GM13976 (cell line): ENCODE measurements around the gene NALCN.

ENCODE experiments used
- DNase-seq: peaks from one replicate; pipeline ENCODE4 v3.0.0; 2012; ENCODE audit warnings: low spot score
- CTCF ChIP-seq: IDR thresholded peaks from 2 replicates; pipeline ENCODE4 v1.5.1; 2012; ENCODE audit warnings: borderline replicate concordance, mild to moderate bottlenecking; ENCODE audit not compliant: insufficient read depth; ENCODE audit errors: extremely low read depth, missing control alignments, control extremely low read depth
- in situ Hi-C: fragments of 300-500 bp; cut with MboI; formaldehyde crosslinking; loops from one replicate; pipeline ENCODE4 v1.12.0; 2022; ENCODE audit warnings: low sequenced_read_pairs, mixed read lengths, inconsistent platforms; ENCODE audit not compliant: unreplicated experiment

NALCN gene

GRCh38 chr13:101346942-101347728 lies 69.2 kb downstream of the NALCN start:
- TF ChIP-seq CTCF: no peak
- in situ Hi-C loops: no loop called here
- no peak for DNase-seq

- DNase-seq: no peak
- TF ChIP-seq CTCF: no peak
- in situ Hi-C loops: no loop called here
Observed at GRCh38 chr13:101346161-101346560, 70.1 kb downstream of the NALCN start.

- TF ChIP-seq CTCF: no peak
- in situ Hi-C loops: no loop called here
- DNase-seq: no peak
Observed at GRCh38 chr13:101343128-101343787, 73.0 kb downstream of the NALCN start.

- no peak for DNase-seq
- in situ Hi-C loops: no loop called here
- no peak for TF ChIP-seq CTCF
Observed at GRCh38 chr13:101341464-101341863, 74.8 kb downstream of the NALCN start.

- DNase-seq: no peak
- no peak for TF ChIP-seq CTCF
- in situ Hi-C loops: no loop called here
Observed at GRCh38 chr13:101339202-101339601, 77.1 kb downstream of the NALCN start.

GRCh38 chr13:101332583-101332982 lies 83.7 kb downstream of the NALCN start:
- in situ Hi-C loops: no loop called here
- no peak for DNase-seq
- TF ChIP-seq CTCF: no peak
